HG03442 (cell line): Measurements from ENCODE around the gene CERS1.

Experiments used
- ATAC-seq: cut with Tn5 transposase; IDR thresholded peaks from one replicate; pipeline ENCODE4 v1.9.1; 2021; ENCODE audit warnings: mild to moderate bottlenecking, moderate library complexity; ENCODE audit not compliant: unreplicated experiment

Gene CERS1

DNA sequence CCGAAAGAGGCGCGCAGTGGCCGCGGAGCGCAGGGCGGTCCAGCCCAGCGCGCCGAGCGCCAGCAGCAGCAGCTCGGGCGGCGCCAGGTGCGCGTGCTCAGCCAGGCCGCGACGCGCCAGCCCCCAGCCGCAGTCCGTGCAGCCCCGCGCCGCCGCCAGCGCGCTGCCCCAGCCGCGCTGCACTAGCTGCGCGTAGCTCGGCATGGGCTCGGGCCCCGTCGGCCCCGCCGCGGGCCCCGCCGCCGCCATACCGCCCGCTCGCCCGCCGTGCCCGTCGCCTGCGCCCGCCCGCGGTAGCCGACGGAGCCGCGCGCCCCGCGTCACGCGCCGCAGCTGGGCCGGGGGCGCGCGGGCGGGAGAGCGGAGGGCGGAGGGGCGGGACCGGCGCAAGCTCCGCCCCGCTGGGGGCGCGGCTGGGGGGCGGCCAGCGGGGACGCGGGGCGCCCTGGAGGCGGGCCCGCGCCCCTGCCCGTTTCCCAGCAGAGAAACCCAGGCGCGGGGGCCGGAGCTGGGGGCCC, at the start of gene CERS1:
Gene CERS1, minus strand, starts transcription at position 335 of the 518 bp plus-strand sequence. Its CDS starts 86 bp downstream, at position 249.
- ATAC-seq = no peak

DNA sequence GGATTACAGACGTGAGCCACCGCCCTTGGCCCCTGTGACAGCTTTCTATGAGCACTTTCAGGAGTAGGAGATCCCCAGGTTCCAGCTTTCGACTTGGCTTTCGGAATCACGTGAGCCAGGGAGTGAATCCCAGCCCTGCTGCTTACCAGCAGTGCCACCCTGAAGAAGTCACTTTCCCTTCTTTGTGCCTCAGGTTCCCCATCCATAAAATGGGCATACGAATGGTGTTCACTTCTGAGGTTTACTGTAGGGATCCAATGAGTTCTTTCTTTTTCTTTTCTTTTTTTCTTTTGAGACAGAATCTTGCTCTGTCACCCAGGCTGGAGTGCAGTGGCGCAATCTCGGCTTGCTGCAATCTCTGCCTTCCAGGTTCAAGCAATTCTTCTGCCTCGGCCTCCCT, 49.3 kb upstream of the CERS1 start:
- ATAC-seq = no peak

GRCh38 chr19:18943465-18943864, 47.5 kb upstream of the CERS1 start:
- ATAC-seq = no peak

DNA sequence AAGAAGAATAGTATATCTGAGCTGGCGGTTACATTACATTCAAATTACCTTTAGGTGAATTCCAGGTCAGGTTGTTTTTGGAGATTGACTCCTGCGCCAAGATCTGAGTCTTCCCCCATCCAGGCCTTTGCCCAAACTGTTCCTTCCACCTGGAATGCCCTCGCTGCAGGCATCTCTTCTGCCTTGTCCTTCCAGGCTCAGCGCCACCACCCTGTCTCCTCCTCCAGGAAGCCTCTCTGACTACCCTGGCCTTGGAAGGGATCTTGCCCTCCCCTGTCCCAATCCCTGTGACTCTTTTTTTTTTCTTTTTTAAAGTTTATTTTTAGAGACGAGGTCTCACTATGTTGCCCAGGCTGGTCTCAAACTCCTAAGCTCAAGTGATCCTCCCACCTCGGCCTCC, 46.7 kb upstream of the CERS1 start:
- ATAC-seq = no peak

DNA sequence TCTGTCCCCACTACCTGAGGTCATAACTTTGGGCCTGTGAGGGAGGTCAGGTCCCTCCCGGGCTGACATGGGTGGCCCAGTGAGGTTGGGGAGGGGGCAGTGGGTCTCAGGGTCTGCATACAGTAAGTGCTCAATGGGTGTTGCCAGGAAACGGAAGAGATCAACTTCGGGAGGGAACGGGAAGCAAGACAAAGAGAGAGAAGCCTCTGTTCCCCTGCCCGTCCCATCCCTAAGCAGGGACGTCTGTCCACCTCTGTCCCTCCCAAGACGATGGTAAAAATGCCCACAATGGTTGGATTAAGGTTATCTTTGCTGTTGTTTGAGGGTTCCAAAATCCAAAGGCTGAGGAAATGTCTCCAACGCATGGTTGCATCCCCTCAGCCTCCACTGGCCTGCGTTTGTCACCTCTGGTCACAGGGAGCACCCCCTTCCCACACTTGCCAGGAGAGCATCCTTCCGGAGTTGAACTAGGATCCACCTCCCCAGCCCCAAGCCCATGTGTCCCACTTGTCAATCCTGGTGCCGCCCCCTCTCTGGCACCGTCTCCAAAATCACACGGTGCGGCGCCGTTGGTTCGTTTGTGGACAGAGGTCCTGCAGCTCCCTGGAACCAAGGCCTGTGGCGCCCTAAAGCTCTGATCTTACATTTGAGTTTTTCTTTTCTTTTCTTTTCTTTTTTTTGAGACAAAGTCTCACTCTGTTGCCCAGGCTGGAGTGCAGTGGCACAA, 45.8 kb upstream of the CERS1 start:
- ATAC-seq = no peak

DNA sequence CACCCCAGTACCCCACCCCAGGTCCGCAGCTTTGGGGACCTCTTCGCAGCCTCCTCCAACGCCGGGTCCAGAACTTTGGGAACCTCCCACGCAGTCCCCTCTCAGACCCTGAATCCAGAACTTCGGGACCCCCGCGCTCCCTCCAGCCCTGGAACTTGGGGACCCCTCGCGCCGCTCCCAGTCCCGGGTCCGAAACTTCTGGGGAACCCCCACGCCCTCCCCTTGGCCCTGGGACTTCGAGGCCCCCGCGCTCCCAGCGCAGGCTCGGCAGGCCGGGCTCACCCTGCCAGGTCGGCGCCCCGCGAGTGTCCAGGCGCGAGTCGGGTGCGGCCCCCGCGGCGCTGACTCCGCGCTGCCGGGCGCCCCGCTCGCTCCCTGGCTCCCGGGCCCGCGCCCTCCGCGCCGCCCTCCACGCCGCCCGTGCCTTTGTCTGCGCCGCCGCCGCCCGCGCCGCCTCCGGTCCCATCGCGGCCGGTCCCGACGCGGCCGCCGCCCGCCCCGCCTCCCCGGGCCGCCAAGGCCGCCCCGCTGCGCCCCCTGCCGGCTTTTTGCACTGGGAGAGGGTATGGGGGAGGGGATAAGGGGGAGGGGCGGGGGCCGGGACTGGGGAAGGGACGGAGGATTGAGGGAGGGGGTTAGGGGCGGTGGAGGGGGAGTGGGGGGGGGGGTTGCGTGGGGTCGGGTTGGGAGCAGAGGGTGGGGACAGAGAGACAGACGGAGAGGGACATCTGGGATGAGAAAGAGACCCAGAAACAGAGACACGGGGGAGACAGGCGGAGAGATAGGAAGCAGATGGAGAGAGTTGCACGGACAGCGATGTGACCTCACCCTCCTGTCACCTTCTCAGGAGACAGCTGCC, 45.0 kb upstream of the CERS1 start, which contains the start of gene HOMER3:
Gene HOMER3, minus strand, starts transcription at position 449 of the 859 bp plus-strand sequence. CDS start 2,235 bp downstream, outside the sequence.
- no peak for ATAC-seq

GRCh38 chr19:18939922-18940768, 44.2 kb upstream of the CERS1 start:
- ATAC-seq = no peak

DNA sequence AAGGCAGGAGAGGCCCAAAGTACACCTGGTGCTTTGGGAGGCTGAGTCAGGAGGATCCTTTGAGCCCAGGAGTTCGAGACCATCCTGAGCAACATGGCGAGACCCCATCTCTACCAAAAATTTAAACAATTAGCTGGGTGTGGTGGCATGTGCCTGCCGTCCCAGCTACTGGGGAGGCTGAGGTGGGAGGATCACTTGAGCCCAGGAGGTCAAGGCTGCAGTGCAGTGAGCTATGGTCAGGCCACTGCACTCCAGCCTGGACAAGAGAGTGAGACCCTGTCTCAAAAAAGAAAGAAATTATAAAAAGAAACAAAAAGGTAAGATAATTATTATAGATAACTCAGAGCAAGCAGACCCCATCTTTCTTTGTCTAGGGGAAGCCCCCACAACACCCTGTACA, 43.2 kb upstream of the CERS1 start:
- no peak for ATAC-seq

- ATAC-seq = no peak
Measured at GRCh38 chr19:18933297-18933696, 37.3 kb upstream of the CERS1 start.

- ATAC-seq = no peak
Measured at GRCh38 chr19:18932216-18932841, 36.4 kb upstream of the CERS1 start.

DNA sequence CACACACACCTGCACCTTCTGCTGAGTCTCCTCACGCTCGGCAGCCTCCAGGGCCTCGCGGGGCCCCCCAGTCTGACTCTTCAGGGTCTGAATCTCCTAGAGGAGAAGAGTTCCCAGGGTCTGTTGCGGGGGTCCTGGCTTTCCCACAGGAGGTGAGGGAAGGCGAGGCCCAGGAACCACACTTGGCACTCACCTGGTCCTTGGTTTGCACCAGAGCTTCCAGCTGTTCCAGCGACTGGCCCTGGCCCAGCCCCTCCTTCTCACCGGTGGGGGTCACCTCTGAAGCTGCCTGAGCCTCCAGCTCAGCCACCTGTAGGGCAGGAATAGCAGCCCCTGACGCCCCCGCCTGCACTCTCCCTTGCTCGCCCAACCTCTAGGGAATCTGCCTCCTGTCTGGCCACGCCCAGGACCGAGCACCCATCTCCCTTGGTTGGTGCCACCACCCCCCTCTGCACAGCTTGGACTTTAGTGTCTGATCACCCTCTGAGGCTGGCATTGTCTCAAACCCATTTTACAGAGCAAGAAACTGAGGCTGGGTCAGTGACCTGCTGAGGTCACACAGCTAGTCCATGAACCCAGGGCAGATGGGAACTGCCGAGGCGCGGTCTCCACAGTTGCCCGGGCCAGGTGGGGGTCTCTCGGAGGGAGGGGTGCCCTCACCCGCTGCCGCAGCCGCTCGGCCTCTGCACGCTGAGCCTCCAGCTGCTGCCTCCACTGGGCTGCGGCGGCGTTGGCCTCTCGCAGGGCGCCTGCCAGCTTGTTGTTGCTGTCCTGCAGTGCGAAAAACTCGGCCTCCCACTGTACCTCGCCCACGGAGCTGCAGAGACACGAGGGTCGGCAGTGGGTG, 35.6 kb upstream of the CERS1 start:
- ATAC-seq = no peak

GRCh38 chr19:18929311-18929710, 33.4 kb upstream of the CERS1 start:
- no peak for ATAC-seq

DNA sequence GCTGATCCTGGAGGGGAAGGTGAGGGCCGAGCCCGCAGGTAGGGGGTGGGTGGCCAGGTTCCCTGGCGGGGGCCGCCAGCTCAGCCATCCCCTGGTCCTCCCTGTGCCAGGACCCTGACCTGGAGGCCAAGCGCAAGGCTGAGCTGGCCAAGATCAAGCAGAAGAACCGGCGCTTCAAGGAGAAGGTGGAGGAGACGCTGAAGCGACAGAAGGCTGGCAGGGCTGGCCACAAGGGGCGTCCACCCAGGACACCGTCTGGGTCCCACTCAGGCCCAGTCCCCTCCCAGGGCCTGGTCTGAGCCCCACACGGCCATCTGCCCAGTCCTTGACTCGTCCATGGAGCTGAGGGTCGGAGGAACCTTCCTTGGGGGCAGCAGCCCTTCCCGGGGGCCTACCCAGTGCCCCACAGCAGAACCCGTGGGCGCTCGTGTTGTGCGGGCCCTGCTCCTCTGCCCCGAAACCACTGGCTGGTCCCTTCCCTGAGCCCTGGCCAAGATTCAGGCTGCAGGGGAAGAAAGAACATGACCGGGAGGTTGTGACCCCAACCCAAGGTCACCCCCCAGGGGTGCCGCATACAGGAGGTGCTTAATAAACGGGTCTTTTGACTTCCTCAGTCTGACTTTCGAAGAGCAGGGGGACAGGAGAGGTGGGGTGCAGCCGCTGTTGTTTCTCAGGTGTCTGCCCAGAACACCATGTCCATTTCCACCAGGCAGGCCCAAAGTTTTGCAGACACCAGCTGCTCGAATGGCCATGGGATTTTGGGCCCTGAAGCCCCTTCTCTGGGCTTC, 32.3 kb upstream of the CERS1 start:
- ATAC-seq = no peak

DNA sequence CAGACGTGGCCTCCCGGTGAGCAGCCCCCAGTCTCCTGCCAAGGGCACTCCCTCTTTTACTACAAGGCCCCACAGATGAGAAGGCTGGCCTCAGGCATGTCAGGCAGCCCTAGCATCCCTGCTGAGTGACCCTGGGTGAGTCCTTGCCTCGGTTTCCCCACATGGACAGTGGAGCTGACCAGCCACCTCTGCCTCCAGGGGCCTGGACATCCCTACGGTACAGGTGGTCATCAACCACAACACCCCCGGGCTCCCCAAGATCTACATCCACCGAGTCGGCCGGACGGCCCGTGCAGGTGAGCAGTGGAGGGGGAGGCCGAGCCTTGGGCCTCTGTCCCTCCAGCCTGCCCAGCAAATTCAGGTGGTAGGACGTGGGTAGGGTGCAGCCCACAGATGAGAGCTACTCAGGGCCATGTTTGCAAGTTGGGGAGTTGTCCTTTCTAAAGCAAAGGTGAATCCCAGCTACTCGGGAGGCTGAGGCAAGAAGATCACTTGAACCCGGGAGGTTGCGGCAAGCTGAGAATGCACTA, 28.8 kb upstream of the CERS1 start:
- ATAC-seq = no peak

DNA sequence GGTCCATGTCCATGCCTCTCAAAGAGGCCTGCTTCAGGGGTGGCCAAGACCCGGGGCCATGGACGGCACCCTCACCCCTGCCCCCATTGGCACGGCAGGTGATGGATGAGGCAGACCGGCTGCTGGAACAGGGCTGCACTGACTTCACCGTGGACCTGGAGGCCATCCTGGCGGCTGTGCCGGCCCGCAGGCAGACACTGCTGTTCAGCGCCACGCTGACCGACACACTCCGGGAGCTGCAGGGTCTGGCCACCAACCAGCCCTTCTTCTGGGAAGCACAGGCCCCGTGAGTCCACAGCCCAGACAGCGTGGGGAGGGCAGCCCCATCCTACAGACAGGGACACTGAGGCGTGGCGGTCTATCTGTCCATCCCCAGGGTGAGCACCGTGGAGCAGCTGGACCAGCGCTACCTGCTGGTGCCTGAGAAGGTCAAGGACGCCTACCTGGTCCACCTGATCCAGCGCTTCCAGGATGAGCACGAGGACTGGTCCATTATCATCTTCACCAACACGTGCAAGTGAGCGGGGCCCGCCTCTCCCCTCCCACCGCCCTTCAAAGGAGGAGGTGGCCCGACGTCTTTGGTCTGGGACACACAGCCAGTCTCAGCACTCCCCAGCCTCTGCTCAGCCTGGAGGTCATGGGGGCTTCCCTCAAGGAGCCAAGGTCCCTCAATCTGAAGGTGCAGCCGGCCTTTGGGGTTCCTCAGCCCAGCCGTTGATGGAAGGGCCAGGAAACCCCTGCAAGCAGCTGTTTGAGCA, 26.4 kb upstream of the CERS1 start:
- ATAC-seq = no peak

DNA sequence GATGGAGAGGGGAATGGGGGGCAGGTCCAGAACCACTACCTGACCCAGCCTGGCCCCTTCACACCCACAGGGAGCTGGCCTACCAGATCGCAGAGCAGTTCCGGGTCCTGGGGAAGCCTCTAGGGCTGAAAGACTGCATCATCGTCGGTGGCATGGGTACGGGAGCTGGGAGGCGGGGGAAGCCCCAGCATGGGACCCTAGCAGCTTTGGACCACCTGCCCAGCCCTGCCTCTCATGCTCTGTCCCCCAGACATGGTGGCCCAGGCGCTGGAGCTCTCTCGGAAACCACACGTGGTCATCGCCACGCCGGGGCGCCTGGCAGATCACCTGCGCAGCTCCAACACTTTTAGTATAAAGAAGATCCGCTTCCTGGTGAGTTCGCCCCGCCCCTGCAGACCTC, 25.6 kb upstream of the CERS1 start:
- ATAC-seq = no peak

GRCh38 chr19:18920400-18920799, 24.4 kb upstream of the CERS1 start:
- no peak for ATAC-seq

DNA sequence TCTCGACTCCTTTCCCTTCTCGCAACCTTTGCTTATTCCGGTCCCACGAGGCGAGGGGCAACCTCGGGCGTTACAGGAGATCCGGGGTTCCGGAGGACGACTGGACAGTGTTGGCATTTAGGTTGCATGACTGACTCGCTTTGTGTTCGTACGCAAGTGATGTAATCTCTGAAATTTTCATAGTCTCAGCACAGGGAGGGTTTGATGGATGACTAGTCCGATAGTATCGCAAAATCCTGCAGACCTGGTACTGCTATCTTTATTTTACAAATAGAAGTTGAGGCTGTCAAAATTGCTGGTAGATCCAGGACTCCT, 23.9 kb upstream of the CERS1 start:
- ATAC-seq = no peak
